T-helper 1 cell treated with Interleukin-12 subunit alpha and Interleukin-12 subunit beta and Interleukin-4 antibody, amounts not matched to agents 30 μg/mL and 1 μg/mL, for 36 hours (primary cell): ENCODE measurements around the gene PHKG1.
A peak's percentile ranks its signal among the peaks of the same experiment; 100 is the strongest.
"Not testable (repeated sequence)": the region's sequence is repeated elsewhere in the genome, so short reads cannot be mapped to it uniquely, and the experiment has no call there.

ENCODE experiments used
- H3K27ac Mint-ChIP-seq: one replicate; pipeline ENCODE4 v1.8.0; 2021; ENCODE audit warnings: mild to moderate bottlenecking, mixed read lengths
- H3K27me3 Mint-ChIP-seq: one replicate; pipeline ENCODE4 v1.8.0; 2021; ENCODE audit warnings: low read depth, mixed read lengths
- H3K36me3 Mint-ChIP-seq: one replicate; pipeline ENCODE4 v1.8.0; 2021; ENCODE audit warnings: low read depth, mixed read lengths
- H3K4me1 Mint-ChIP-seq: one replicate; pipeline ENCODE4 v1.8.0; 2021; ENCODE audit warnings: low read depth, mixed read lengths
- H3K4me3 Mint-ChIP-seq: one replicate; pipeline ENCODE4 v1.8.0; 2021; ENCODE audit warnings: mild to moderate bottlenecking, moderate library complexity, mixed read lengths
- H3K9me3 Mint-ChIP-seq: one replicate; pipeline ENCODE4 v1.8.0; 2021; ENCODE audit warnings: mixed read lengths

The PHKG1 gene

DNA sequence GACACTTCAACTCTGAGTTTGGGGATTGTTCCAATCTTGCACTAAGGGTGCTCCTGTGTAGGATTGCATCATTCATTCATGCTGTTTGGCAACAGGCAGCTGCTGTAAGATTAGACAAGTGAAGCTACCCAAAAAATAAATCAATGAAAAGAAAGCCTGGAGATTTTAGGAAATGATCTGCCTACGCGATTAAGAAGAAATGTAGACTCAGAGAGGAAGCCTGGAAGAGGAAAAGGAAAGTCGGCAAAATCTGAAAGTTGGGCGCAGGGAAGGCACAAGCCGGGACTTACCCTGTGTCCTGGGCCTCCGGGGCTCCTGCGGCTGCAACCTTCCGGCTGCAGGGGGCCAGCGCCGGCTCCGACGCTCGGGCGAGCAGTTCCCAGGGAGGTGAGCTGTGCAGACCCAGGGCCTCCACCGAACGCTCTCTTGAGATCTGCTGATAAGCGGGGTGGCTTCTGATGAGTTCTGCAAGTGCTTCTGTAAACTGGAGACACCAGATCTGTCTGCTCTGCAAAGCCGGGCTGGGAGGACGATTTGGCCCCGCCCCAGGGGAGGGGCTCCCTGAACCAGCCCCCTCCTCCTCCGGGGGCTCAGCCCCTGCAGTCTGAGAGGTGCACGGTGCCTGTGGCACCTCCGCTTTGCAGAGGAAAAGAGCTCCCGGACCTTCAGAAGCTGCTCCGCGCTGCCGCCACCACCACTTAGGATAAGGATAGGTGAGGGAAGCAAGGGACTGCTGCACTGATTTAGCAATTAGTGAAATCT lies 58.9 kb downstream of the PHKG1 start:
- Mint-ChIP-seq H3K36me3 (peaks cover 1% of the 10 kb centered on the region), H3K27ac (peak overlapping the region; percentile 57), H3K27me3 (no peaks in the 10 kb centered on the region), H3K4me1 (peaks cover 9% of the 10 kb centered on the region), H3K9me3 (no peaks in the 10 kb centered on the region), H3K4me3 (peak overlapping the region; percentile 87)

DNA sequence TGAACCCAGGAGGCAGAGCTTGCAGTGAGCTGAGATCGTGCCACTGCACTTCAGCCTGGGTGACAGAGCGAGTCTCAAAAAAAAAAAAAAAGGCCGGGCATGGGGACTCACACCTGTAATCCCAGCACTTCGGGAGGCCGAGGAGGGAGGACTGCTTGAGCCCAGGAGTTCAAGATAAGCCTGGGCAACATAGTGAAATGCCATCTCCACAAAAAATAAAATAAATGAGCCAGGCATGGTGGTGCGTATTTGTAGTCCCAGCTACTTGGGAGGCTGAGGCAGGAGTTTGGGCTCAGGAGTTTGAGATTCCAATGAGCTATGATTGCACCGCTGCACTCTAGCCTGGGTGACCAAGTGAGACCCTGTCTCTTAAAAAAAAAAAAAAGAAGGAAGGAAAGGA lies 60.2 kb downstream of the PHKG1 start:
- not testable (repeated sequence) for H3K27me3 Mint-ChIP-seq, H3K9me3 Mint-ChIP-seq, H3K36me3 Mint-ChIP-seq, H3K27ac Mint-ChIP-seq, H3K4me1 Mint-ChIP-seq
- peak overlapping the region; percentile 48 for H3K4me3 Mint-ChIP-seq

DNA sequence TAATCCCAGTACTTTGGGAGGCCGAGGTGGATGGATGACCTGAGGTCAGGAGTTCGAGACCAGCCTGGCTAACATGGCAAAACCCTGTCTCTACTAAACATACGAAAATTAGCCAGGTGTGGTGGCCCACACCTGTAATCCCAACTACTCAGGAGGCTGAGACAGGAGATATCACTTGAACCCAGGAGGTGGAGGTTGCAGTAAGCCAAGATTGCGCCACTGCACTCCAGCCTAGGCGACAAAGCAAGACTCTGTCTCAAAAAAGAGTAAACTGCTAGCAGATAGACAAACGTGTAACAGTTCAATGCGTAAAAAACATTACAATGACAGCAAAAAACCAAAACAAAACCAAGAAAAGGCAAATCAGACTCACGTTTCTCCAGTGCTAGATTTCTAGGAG lies 61.2 kb downstream of the PHKG1 start:
- Mint-ChIP-seq H3K27ac (peak overlapping the region; percentile 35), H3K4me3 (peak overlapping the region; percentile 25)
- H3K36me3 Mint-ChIP-seq, H3K27me3 Mint-ChIP-seq, H3K9me3 Mint-ChIP-seq, H3K4me1 Mint-ChIP-seq: not testable (repeated sequence)

DNA sequence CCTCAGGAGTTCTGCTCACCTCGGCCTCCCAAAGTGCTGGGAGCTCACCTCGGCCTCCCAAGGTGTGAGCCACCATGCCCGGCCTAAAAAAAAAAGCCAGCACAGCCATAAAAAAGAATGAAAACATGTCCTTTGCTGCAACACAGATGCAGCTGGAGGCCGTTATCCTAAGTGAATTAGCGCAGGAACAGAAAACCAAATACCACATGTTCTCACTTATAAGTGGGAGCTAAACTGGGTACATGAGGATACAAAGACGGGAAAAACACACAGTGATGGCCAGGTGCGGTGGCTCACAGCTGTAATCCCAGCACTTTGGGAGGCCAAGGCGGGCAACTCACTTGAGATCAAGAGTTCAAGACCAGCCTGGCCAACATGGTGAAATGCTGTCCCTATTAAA lies 62.4 kb downstream of the PHKG1 start:
- peaks cover 9% of the 10 kb centered on the region for H3K4me1 Mint-ChIP-seq
- no peak overlapping the region for H3K4me3 Mint-ChIP-seq
- H3K9me3 Mint-ChIP-seq, result no peaks in the 10 kb centered on the region
- no peaks in the 10 kb centered on the region for H3K27me3 Mint-ChIP-seq
- H3K27ac Mint-ChIP-seq, result no peak overlapping the region
- H3K36me3 Mint-ChIP-seq, result peaks cover 1% of the 10 kb centered on the region
